ENCODE data around the gene SRR.

- TF ChIP-seq CTCF (IDR thresholded peaks at IDR 0.05) (no peak), POLR2A (IDR thresholded peaks at IDR 0.05) (no peak)
Observed at GRCh38 chr17:2323629-2324314, 20.0 kb downstream of the SRR start.
